Esophagus squamous epithelium (tissue), 5 donors: ENCODE data around the gene CACYBP. TPM values are rescaled to one million over a fixed set of nuclear protein-coding genes. Genes with fewer than 3 reads are reported as not detected.

ENCODE experiments used
- DNase-seq: peaks from one replicate; lab custom pipeline; 2025; lab: John Stamatoyannopoulos, UW
- H3K27ac ChIP-seq, 4 donors: fragments of 200-600 bp; sonication (generic); one replicate each; pipeline ENCODE4 v1.5.1; 2016 to 2019; ENCODE audit warnings: mild to moderate bottlenecking in 1 of 4
- H3K27me3 ChIP-seq, 4 donors: fragments of 200-600 bp; sonication (generic); 1 replicate in 3 of 4; 2 replicates in 1 of 4; pipeline versions ENCODE4 v1.5.1 to v1.6.0; 2017 to 2021; ENCODE audit warnings: antibody characterized with exemption in 1 of 4
- H3K36me3 ChIP-seq, 3 donors: fragments of 200-600 bp; sonication (generic); one replicate each; pipeline ENCODE4 v1.5.1; 2016 to 2019
- H3K4me1 ChIP-seq, 3 donors: fragments of 200-600 bp; sonication (generic); one replicate each; pipeline ENCODE4 v1.5.1; 2017 to 2019
- H3K4me3 ChIP-seq, 4 donors: fragments of 200-600 bp; sonication (generic); 1 replicate in 3 of 4; 2 replicates in 1 of 4; pipeline ENCODE4 v1.5.1; 2016 to 2019; ENCODE audit warnings: mild to moderate bottlenecking in 2 of 4, moderate library complexity in 1 of 4
- H3K9me3 ChIP-seq, 3 donors: fragments of 200-600 bp; sonication (generic); one replicate each; pipeline ENCODE4 v1.5.1; 2016 to 2019
- CTCF ChIP-seq, 6 experiments: fragments of 450-650 bp in 4 of 6; fragments of 200-600 bp in 2 of 6; sonication (generic) in 2 of 6; IDR thresholded peaks; one replicate each; pipeline ENCODE4 v1.5.1; 2016 to 2019; ENCODE audit warnings: antibody characterized with exemption in 6 of 6, mild to moderate bottlenecking in 4 of 6, moderate library complexity in 4 of 6
- POLR2A ChIP-seq, 4 donors: fragments of 450-650 bp; IDR thresholded peaks; one replicate each; pipeline ENCODE4 v1.6.1; 2017; ENCODE audit warnings: antibody characterized with exemption in 4 of 4, mild to moderate bottlenecking in 4 of 4, moderate library complexity in 3 of 4
- WGBS, 2 donors: methylation state at CpG; one replicate each; pipeline ENCODE4 v1.1.5; 2018; 5-methylcytosine and 5-hydroxymethylcytosine counted together
- intact Hi-C: fragments of 100-400 bp; cut with DNase I; formaldehyde crosslinking; loops from one replicate; pipeline ENCODE4 v1.15.0; 2022
- total RNA-seq, 4 donors: library from RNA; depleted of rRNA; stranded (reverse); fragments of >200 nt; gene quantifications; one replicate each; pipeline ENCODE4 v1.1.0, GENCODE V29; 2016
- donor health status: DM: yes; HTN: yes; CAD: no.

CACYBP gene
- 10 to 100 TPM; 66.9 to 92.5 (median 82.1) TPM for total RNA-seq

- intact Hi-C loops, result no loop called here
- WGBS, 2 donors, result 0% methylated on average over 3 to 11 of the region's 71 CpGs
- TF ChIP-seq CTCF (IDR thresholded peaks at IDR 0.05), result no peak
- peak in 2 of 4 donors; percentile 23 to 63 for TF ChIP-seq POLR2A (IDR thresholded peaks at IDR 0.05)
Measured at GRCh38 chr1:174999936-175000696, at the start of gene CACYBP. Gene CACYBP, plus strand, starts transcription at chr1:174999947. Its CDS starts 234 bp downstream, at chr1:175000181.

DNA sequence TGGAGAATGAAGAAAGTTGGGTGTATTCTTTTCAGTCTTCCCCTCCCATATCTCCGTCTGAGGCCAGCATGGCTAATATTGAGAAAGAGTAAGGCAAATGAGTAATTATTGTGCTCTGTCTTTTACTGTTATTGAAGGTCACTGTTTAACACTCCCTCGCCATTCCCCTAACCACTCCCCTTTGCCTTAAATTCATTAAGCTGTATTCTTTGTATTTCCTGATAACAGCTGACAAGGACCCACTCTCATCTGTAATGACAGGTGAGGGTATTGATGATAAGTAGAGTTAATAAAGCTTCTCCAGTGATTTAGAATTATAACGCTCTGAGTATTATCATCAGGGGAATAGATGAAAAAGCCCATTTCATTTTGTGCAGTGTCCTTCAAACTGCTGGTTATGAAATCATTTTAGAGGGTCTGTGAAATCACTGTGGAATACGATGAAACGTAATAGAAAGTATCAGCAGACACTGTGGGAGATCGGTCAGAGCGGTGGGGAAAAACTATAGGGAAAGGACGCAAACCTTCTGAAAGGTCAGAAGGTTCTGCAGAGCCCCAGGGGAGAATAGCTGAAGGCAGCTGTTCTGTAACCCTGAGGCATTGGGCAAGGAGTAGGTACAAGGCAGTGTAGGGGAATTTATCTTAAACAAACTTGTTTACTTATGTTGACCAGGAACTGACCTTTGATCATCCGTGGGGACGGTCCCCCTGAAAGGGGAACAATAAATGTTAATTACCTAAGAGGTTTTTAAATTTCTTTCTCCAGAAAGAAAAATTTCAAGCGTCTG, 46.3 kb upstream of the CACYBP start:
- TF ChIP-seq POLR2A (IDR thresholded peaks at IDR 0.05) (no peak), CTCF (IDR thresholded peaks at IDR 0.05) (no peak)
- peaks cover 0 to 12% (median 0%) of the 10 kb centered on the region in 3 donors for H3K4me1 ChIP-seq
- H3K9me3 ChIP-seq, result no peaks in the 10 kb centered on the region
- WGBS, 2 donors, result 70 to 71% methylated on average over 11 of the region's 11 CpGs
- intact Hi-C loops, result no loop called here
- H3K27me3 ChIP-seq, result no peaks in the 10 kb centered on the region
- DNase-seq, result no peak
- H3K4me3 ChIP-seq, result no peak overlapping the region
- H3K27ac ChIP-seq, result no peak overlapping the region
- no peaks in the 10 kb centered on the region for H3K36me3 ChIP-seq

More at GRCh38 chr1:174999936-175000696, at the start of gene CACYBP:
- Histone ChIP-seq H3K4me1 (peaks cover 0 to 47% (median 12%) of the 10 kb centered on the region in 3 donors), H3K27ac (peak within 1 kb of the TSS; percentile 89 to 98 (median 96)), H3K27me3 (no peaks in the 10 kb centered on the region), H3K9me3 (no peaks in the 10 kb centered on the region), H3K4me3 (peak within 1 kb of the TSS; percentile 65 to 91 (median 88)), H3K36me3 (peaks cover 0 to 2% (median 0%) of the 10 kb centered on the region in 3 donors)
- peak; percentile 23 for DNase-seq

DNA sequence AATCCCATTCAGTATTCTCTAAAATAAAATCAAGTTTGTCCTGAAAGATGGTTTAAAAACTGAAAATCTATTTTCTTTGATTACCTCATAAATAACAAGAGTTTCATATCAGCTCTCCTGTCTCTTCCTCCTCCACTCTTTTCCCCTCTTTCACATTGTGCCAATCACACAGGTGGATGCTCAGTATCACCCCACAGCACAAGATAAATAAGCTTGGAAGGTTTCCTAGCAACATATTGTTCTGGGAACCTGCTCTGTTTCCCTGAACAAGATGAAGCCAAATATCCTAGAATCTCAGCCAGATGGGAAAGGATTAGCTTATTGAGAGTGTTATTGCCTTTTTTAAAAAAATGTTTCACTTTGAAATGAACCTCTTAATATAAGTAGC, 45.7 kb upstream of the CACYBP start:
- peaks cover 0 to 12% (median 0%) of the 10 kb centered on the region in 3 donors for H3K4me1 ChIP-seq
- H3K27ac ChIP-seq, result no peak overlapping the region
- H3K4me3 ChIP-seq, result no peak overlapping the region
- TF ChIP-seq CTCF (IDR thresholded peaks at IDR 0.05) (no peak), POLR2A (IDR thresholded peaks at IDR 0.05) (no peak)
- no peaks in the 10 kb centered on the region for H3K9me3 ChIP-seq
- no peak for DNase-seq
- no peaks in the 10 kb centered on the region for H3K27me3 ChIP-seq
- H3K36me3 ChIP-seq, result no peaks in the 10 kb centered on the region
- intact Hi-C loops, result no loop called here

DNA sequence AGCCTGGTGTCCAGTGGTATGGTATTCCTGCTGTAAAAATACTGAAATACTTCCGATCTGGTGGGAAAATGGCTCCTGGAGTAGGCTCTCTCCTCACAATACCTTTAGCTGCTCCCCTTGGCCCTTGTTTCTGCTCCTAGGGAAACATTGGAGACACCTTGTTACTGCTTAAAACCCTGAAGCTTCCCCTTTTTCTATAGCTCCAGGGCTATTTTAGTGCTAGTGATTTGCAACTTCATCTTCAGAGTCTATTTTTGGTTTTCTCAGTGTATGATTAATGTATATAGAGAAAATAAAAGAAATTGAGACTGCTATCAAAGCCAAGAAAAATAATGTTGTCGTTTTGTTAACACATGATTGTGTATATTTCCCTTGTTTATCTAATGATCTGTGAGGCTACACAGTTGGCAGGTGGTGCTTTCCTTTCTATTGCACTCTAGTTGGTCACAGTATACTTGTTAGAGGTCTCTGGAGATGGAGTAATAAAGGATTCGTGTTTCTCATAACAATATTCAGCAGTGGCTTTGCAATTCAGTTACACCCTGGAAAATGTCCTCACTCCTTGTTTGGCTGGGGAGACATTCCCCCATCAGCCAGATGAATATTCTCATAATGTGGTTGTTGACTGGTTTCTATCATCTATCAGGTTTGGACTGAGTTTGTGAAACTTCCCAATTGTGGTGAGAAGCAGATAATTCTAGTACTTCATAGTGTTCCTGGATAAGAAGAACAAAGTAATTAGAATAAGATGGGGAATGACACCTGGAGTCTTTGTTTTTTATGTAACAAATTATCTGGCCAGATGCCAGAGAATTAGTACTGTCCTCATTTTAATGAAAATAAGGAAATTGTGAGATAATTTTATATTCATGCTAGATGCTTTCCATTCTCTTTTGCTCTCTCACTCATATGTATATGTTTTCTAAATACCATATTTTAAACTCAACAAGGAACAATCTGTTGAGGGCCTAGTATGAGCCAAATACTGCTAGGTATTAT, 44.8 kb upstream of the CACYBP start:
- Histone ChIP-seq H3K36me3 (no peaks in the 10 kb centered on the region), H3K9me3 (no peaks in the 10 kb centered on the region), H3K27me3 (no peaks in the 10 kb centered on the region), H3K4me1 (peaks cover 0 to 12% (median 0%) of the 10 kb centered on the region in 3 donors), H3K27ac (no peak overlapping the region), H3K4me3 (no peak overlapping the region)
- 44 to 53% methylated on average over 3 of the region's 3 CpGs for WGBS, 2 donors
- DNase-seq, result no peak
- TF ChIP-seq POLR2A (IDR thresholded peaks at IDR 0.05) (no peak), CTCF (IDR thresholded peaks at IDR 0.05) (no peak)
- intact Hi-C loops, result no loop called here
